HepG2 (cell line): Measurements from ENCODE around the gene CTNNA2. TPM values are rescaled to one million over a fixed set of nuclear protein-coding genes. Genes with fewer than 3 reads are reported as not detected.

Experiments
- ATAC-seq: fragments of 200-7000 bp; cut with Tn5 transposase; 3 replicates; pipeline ENCODE4 v1.9.1; 2020; ENCODE audit warnings: mild to moderate bottlenecking, moderate library complexity
- BruUV-seq: library from RNA; stranded (reverse); fragments of 400-500 nt; replicated peaks from 2 replicates; lab custom pipeline; 2021; lab: Mats Ljungman, UMichigan
- CTCF ChIA-PET: fragments of 300-600 bp; formaldehyde crosslinking; extraction: SDS; loops from one replicate; lab custom pipeline; 2021; ENCODE audit warnings: low total read pairs, inconsistent platforms, low intra/inter-chr PET ratio; lab: Yijun Ruan, JAX
- POLR2A ChIA-PET: fragments of 350-600 bp; sonication (Branson Sonifier 250); formaldehyde crosslinking; loops from one replicate; lab custom pipeline; 2020; ENCODE audit warnings: antibody characterized with exemption, inconsistent platforms; lab: Yijun Ruan, JAX
- DNase-seq: peaks from one replicate; pipeline ENCODE4 v3.0.0-alpha.2; 2015; ENCODE audit warnings: low spot score
- FAIRE-seq: peaks from 3 replicates; lab custom pipeline; 2011; peaks lifted over from hg19 to GRCh38; lab: Jason Lieb, UNC
- H2AFZ ChIP-seq: one replicate; pipeline ENCODE4 v1.6.1; 2011; ENCODE audit warnings: low read length, inconsistent platforms
- H3K27ac ChIP-seq: fragments of 300-600 bp; 3 replicates; pipeline ENCODE4 v1.8.0; 2011; ENCODE audit warnings: mixed run types, mild to moderate bottlenecking, mixed read lengths, low read length, inconsistent platforms; ENCODE audit not compliant: insufficient read depth; ENCODE audit errors: extremely low read length
- H3K27me3 ChIP-seq, 2 experiments: fragments of 200-600 bp in 1 of 2; 2 replicates in 1 of 2; 3 replicates in 1 of 2; pipeline versions ENCODE4 v1.6.0 to v1.8.0; 2011; ENCODE audit warnings: low read length in 2 of 2, mild to moderate bottlenecking in 2 of 2, moderate library complexity in 2 of 2, inconsistent platforms in 1 of 2; ENCODE audit not compliant: insufficient read depth in 2 of 2, control insufficient read depth in 1 of 2
- H3K36me3 ChIP-seq, 2 experiments: fragments of 200-600 bp in 1 of 2; replicated peaks in 1 of 2; 2 replicates in 1 of 2; 3 replicates in 1 of 2; pipeline versions ENCODE4 v1.5.1 to v1.8.0; 2011; ENCODE audit warnings: low read length in 2 of 2, inconsistent platforms in 1 of 2; ENCODE audit not compliant: insufficient read depth in 2 of 2, control insufficient read depth in 1 of 2
- H3K4me1 ChIP-seq: 2 replicates; pipeline ENCODE4 v1.5.1; 2012; ENCODE audit warnings: low read length, inconsistent platforms; ENCODE audit not compliant: insufficient read depth
- H3K4me2 ChIP-seq: 2 replicates; pipeline ENCODE4 v1.6.0; 2011; ENCODE audit warnings: low read depth, low read length, inconsistent platforms
- H3K4me3 ChIP-seq, 3 experiments: fragments of 200-600 bp in 1 of 3; sonication (generic), shearing (Covaris generic) in 1 of 3; replicated peaks in 1 of 3; 2 replicates each; pipeline ENCODE4 v1.5.1; 2011 to 2016; ENCODE audit warnings: low read length in 3 of 3, inconsistent platforms in 2 of 3, low read depth in 2 of 3, mild to moderate bottlenecking in 2 of 3, control low read depth in 1 of 3, mixed read lengths in 1 of 3; ENCODE audit not compliant: insufficient read depth in 1 of 3
- H3K79me2 ChIP-seq: one replicate; pipeline ENCODE4 v1.6.1; 2011; ENCODE audit warnings: low read length, inconsistent platforms; ENCODE audit not compliant: insufficient read depth
- H3K9ac ChIP-seq: 2 replicates; pipeline ENCODE4 v1.6.0; 2011; ENCODE audit warnings: mild to moderate bottlenecking, low read depth, low read length, inconsistent platforms; ENCODE audit not compliant: insufficient read depth
- H3K9me3 ChIP-seq: 2 replicates; pipeline ENCODE4 v1.5.1; 2012; ENCODE audit warnings: mild to moderate bottlenecking, low read length
- H4K20me1 ChIP-seq: 2 replicates; pipeline ENCODE4 v1.6.0; 2011; ENCODE audit warnings: inconsistent platforms, mild to moderate bottlenecking, low read length, moderate library complexity; ENCODE audit not compliant: insufficient read depth
- NFAT5 ChIP-seq: sonication (generic); formaldehyde crosslinking; IDR thresholded peaks from 2 replicates; pipeline ENCODE4 v1.4.0; 2020; ENCODE audit warnings: missing genetic modification reagents
- SUZ12 ChIP-seq: fragments of 150-350 bp; IDR thresholded peaks from 2 replicates; pipeline ENCODE4 v1.6.1; 2014; ENCODE audit warnings: low read depth, low read length
- ZNF329 ChIP-seq: sonication (generic); formaldehyde crosslinking; IDR thresholded peaks from 2 replicates; pipeline ENCODE4 v1.9.0; 2021; ENCODE audit warnings: low read depth, mild to moderate bottlenecking, missing genetic modification reagents
- WGBS: methylation state at CpG from one replicate; pipeline ENCODE4 v1.1.6; 2017; ENCODE audit warnings: low lambda C conversion rate; 5-methylcytosine and 5-hydroxymethylcytosine counted together
- in situ Hi-C: cut with HindIII; loops from 2 replicates; pipeline ENCODE4 v1.10.0; 2017; ENCODE audit warnings: low pct_unique_long_range_greater_than_20kb; ENCODE audit not compliant: extremely low pct_ligation_motif_present
- intact Hi-C: fragments of 100-400 bp; cut with micrococcal nuclease; formaldehyde crosslinking; loops from one replicate; pipeline ENCODE4 v1.10.0; 2022; ENCODE audit not compliant: unreplicated experiment
- polyA plus RNA-seq, 8 experiments: library from polyadenylated mRNA; depleted of rRNA in 3 of 8; stranded (reverse) in 7 of 8; unstranded in 1 of 8; fragments of >200 nt; fragmentation: Illumina TruSeq in 4 of 8; extraction: Trizol in 4 of 8; gene quantifications; 2 replicates each; pipeline versions ENCODE4 v1.2.1 to v1.2.3, GENCODE V29; 2011 to 2016; ENCODE audit warnings: low read depth in 4 of 8, missing spikeins in 1 of 8, mixed read lengths in 1 of 8; ENCODE audit not compliant: insufficient read depth in 1 of 8
- total RNA-seq, 5 experiments: library from RNA; depleted of rRNA; stranded (reverse); fragments of >200 nt; fragmentation: Illumina TruSeq; extraction: Trizol; gene quantifications; 2 replicates each; pipeline ENCODE4 v1.2.3, GENCODE V29; 2016; ENCODE audit warnings: low read depth in 1 of 5

The CTNNA2 gene
- total and polyA plus RNA-seq, 2 of the 13 experiments (the other 11 are each of a cell fraction or from before 2014, with no cell fraction given), result not detected

- no peak for TF ChIP-seq NFAT5
- TF ChIP-seq ZNF329 (CRISPR knock-in tag), result no peak
Observed at GRCh38 chr2:80259292-80259691, 746.4 kb downstream of the CTNNA2 start (continued).

- H3K9me3 ChIP-seq, result peaks cover 5% of the 10 kb centered on the region
- H3K4me2 ChIP-seq, result no peak overlapping the region
- no TSS peak for BruUV-seq
- intact Hi-C loops (no loop called here), in situ Hi-C loops (no loop called here)
- no peaks in the 10 kb centered on the region for H3K27me3 ChIP-seq
- WGBS, result 5% methylated on average over 6 of the region's 6 CpGs
- no peak overlapping the region for H3K27ac ChIP-seq
- TF ChIP-seq SUZ12, result no peak
- H3K4me3 ChIP-seq, result no peak overlapping the region
- H3K9ac ChIP-seq, result no peak overlapping the region
- no peaks in the 10 kb centered on the region for H3K79me2 ChIP-seq
- ChIA-PET CTCF (no interaction called here), POLR2A (no interaction called here)
- no peaks in the 10 kb centered on the region for H3K36me3 ChIP-seq
- no peaks in the 10 kb centered on the region for H3K4me1 ChIP-seq
- H4K20me1 ChIP-seq, result no peaks in the 10 kb centered on the region
- DNase-seq, result no peak
- no peak for ATAC-seq
- no peak for FAIRE-seq
- H2AFZ ChIP-seq, result no peak overlapping the region
Observed at GRCh38 chr2:80266231-80266630, 753.4 kb downstream of the CTNNA2 start.
